Rectal smooth muscle tissue (tissue), 1 donor: Measurements from ENCODE around the gene TPRG1.

Experiments used
- H3K27ac ChIP-seq: one replicate; pipeline ENCODE4 v1.7.0; 2013; ENCODE audit warnings: low read depth, low read length, inconsistent platforms
- H3K27me3 ChIP-seq: one replicate; pipeline ENCODE4 v1.7.0; 2013; ENCODE audit warnings: low read length; ENCODE audit not compliant: control insufficient read depth, insufficient read depth
- H3K36me3 ChIP-seq: one replicate; pipeline ENCODE4 v1.7.0; 2013; ENCODE audit warnings: low read length; ENCODE audit not compliant: control insufficient read depth, insufficient read depth
- H3K4me1 ChIP-seq: one replicate; pipeline ENCODE4 v1.7.0; 2013; ENCODE audit warnings: low read length; ENCODE audit not compliant: control insufficient read depth, insufficient read depth
- H3K4me3 ChIP-seq: one replicate; pipeline ENCODE4 v1.7.0; 2013; ENCODE audit warnings: low read length
- H3K9ac ChIP-seq: one replicate; pipeline ENCODE4 v1.7.0; 2013; ENCODE audit warnings: low read length

The TPRG1 gene

GRCh38 chr3:189363590-189364255 lies 192.0 kb downstream of the TPRG1 start:
- Histone ChIP-seq H3K27ac (no peak overlapping the region), H3K9ac (no peak overlapping the region), H3K36me3 (no peaks in the 10 kb centered on the region), H3K4me3 (no peak overlapping the region), H3K27me3 (no peaks in the 10 kb centered on the region), H3K4me1 (no peaks in the 10 kb centered on the region)

GRCh38 chr3:189365609-189366564 lies 194.1 kb downstream of the TPRG1 start:
- H3K36me3 ChIP-seq: no peaks in the 10 kb centered on the region
- H3K4me3 ChIP-seq: no peak overlapping the region
- H3K27ac ChIP-seq: no peak overlapping the region
- H3K9ac ChIP-seq: no peak overlapping the region
- no peaks in the 10 kb centered on the region for H3K4me1 ChIP-seq
- H3K27me3 ChIP-seq: no peaks in the 10 kb centered on the region

- Histone ChIP-seq H3K4me1 (no peaks in the 10 kb centered on the region), H3K27me3 (no peaks in the 10 kb centered on the region), H3K9ac (no peak overlapping the region), H3K27ac (no peak overlapping the region), H3K36me3 (no peaks in the 10 kb centered on the region), H3K4me3 (no peak overlapping the region)
Measured at GRCh38 chr3:189368384-189368783, 196.6 kb downstream of the TPRG1 start.

- Histone ChIP-seq H3K27ac (no peak overlapping the region), H3K27me3 (no peaks in the 10 kb centered on the region), H3K36me3 (no peaks in the 10 kb centered on the region), H3K4me3 (no peak overlapping the region), H3K4me1 (no peaks in the 10 kb centered on the region), H3K9ac (no peak overlapping the region)
Measured at GRCh38 chr3:189369636-189370035, 197.9 kb downstream of the TPRG1 start.

GRCh38 chr3:189372243-189372642 lies 200.5 kb downstream of the TPRG1 start:
- Histone ChIP-seq H3K4me1 (no peaks in the 10 kb centered on the region), H3K4me3 (no peak overlapping the region), H3K27ac (no peak overlapping the region), H3K36me3 (no peaks in the 10 kb centered on the region), H3K27me3 (no peaks in the 10 kb centered on the region), H3K9ac (no peak overlapping the region)
